Activated naive CD4-positive, alpha-beta T cell treated with anti-CD3 and anti-CD28 coated beads, Interleukin-2, amount 50 U/mL, for 24 hours (primary cell): ENCODE measurements around the gene LRRC74A.

ENCODE experiments used
- H3K27ac Mint-ChIP-seq: one replicate; pipeline ENCODE4 v1.8.0; 2021; ENCODE audit warnings: mild to moderate bottlenecking, mixed read lengths
- H3K27me3 Mint-ChIP-seq: one replicate; pipeline ENCODE4 v1.8.0; 2021; ENCODE audit warnings: mixed read lengths
- H3K36me3 Mint-ChIP-seq: one replicate; pipeline ENCODE4 v1.8.0; 2021; ENCODE audit warnings: mixed read lengths
- H3K4me1 Mint-ChIP-seq: one replicate; pipeline ENCODE4 v1.8.0; 2021; ENCODE audit warnings: mixed read lengths
- H3K4me3 Mint-ChIP-seq: one replicate; pipeline ENCODE4 v1.8.0; 2021; ENCODE audit warnings: mild to moderate bottlenecking, mixed read lengths
- H3K9me3 Mint-ChIP-seq: one replicate; pipeline ENCODE4 v1.8.0; 2021; ENCODE audit warnings: mixed read lengths

The LRRC74A gene

DNA sequence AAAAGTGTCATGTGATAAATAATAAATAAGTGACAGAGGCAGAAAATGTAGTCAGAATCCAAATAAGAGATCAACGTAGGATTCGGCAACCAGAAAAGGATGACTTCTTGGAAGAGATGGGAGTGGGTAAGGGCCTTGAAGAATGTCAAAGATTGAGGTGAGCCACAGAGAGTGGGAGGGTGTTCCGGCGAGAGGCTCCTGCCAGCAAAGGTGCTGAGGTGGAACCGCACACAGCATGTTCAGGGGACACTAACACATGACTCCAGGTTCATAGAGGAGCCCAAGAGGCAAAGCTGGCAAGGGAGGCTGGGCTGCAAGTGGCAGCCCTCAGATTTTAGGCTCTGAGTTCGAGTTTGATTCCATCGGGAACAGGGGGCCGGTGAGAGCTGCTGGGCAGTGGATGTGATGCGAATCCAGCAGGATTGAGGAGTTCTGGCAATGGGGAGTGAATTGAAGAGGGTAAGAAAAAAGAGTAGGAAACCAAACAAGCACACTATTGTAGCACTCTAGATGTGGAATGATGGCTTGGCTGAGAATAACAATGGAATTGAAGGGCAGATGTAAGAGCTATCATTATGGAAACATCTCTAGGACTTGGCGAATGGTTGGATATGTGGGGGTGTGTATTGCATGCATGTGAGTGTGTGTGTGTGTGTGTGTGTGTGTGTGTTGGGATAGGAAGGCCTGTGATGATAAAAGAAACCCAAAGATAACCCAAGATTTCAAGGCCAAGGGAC, 36.5 kb downstream of the LRRC74A start:
- Mint-ChIP-seq H3K36me3 (no peaks in the 10 kb centered on the region), H3K27me3 (no peaks in the 10 kb centered on the region), H3K4me1 (peaks cover 44% of the 10 kb centered on the region), H3K9me3 (no peaks in the 10 kb centered on the region), H3K4me3 (no peak overlapping the region), H3K27ac (no peak overlapping the region)

- Mint-ChIP-seq H3K27me3 (no peaks in the 10 kb centered on the region), H3K9me3 (no peaks in the 10 kb centered on the region), H3K4me3 (no peak overlapping the region), H3K4me1 (peaks cover 53% of the 10 kb centered on the region), H3K27ac (peak overlapping the region; percentile 89), H3K36me3 (no peaks in the 10 kb centered on the region)
These were observed 37.7 kb downstream of the LRRC74A start for GRCh38 chr14:76863724-76864407.

DNA sequence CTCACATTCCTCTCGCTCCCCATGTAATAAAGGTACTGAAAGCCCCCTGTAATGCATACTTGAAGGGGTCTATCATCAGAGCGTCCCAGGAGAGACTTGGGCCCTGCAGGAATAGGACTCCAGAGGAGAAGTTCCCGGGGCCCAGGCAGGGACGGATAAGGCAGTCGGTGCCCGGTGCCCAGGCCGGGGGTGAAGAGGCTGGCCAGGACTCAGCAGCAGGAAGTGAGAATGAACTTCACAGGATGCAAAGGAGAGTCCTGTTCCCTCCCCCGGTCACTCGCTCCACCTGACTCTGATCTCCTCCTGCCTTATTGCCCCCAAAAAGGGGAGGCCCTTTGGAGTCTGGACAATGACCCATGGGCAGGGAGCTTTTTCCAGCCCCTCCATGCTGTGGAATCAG, 40.2 kb downstream of the LRRC74A start:
- no peaks in the 10 kb centered on the region for H3K27me3 Mint-ChIP-seq
- peaks cover 53% of the 10 kb centered on the region for H3K4me1 Mint-ChIP-seq
- H3K9me3 Mint-ChIP-seq = no peaks in the 10 kb centered on the region
- H3K27ac Mint-ChIP-seq = peak overlapping the region; percentile 7
- H3K4me3 Mint-ChIP-seq = no peak overlapping the region
- no peaks in the 10 kb centered on the region for H3K36me3 Mint-ChIP-seq

- H3K4me1 Mint-ChIP-seq = peaks cover 48% of the 10 kb centered on the region
- peak overlapping the region; percentile 66 for H3K4me3 Mint-ChIP-seq
- no peaks in the 10 kb centered on the region for H3K9me3 Mint-ChIP-seq
- H3K27me3 Mint-ChIP-seq = no peaks in the 10 kb centered on the region
- no peaks in the 10 kb centered on the region for H3K36me3 Mint-ChIP-seq
- H3K27ac Mint-ChIP-seq = peak overlapping the region; percentile 91
These were observed 41.6 kb downstream of the LRRC74A start for GRCh38 chr14:76867516-76868453.

DNA sequence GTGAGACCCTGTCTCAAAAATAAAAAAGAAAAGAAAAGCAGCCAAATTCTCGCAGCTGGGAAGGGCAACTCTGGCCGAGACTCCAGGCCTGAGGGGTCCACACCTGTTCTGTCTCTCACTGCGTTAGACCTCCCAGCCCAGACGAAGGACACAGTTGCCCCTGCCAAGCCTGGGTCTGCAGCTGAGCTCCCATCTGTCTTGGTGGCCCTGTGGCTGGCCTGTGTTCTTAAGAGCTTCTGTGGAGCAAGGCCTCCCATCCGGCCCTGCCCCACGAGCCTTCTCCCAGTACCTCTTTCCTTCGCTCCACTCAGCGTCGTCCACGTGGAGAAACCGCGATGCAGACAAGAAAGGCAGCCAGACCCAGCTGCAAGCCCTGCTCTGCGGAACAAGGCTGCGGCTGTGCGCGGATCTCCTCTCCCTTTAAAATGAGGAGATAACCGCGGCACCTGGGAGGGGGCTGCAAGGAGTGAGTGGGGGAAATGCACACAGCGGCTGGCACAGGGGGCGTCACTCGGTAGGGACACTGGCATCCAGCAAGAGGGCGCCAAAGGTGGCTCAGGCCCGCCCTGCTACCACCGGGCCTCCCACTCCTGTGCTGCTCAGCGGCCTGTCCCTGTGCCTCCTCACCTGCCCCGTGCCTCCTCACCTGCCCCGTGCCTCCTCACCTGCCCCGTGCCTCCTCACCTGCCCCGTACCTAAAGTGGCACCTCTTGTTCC, 42.4 kb downstream of the LRRC74A start:
- H3K27ac Mint-ChIP-seq = no peak overlapping the region
- no peak overlapping the region for H3K4me3 Mint-ChIP-seq
- H3K4me1 Mint-ChIP-seq = peaks cover 40% of the 10 kb centered on the region
- H3K9me3 Mint-ChIP-seq = no peaks in the 10 kb centered on the region
- no peaks in the 10 kb centered on the region for H3K36me3 Mint-ChIP-seq
- H3K27me3 Mint-ChIP-seq = peaks cover 1% of the 10 kb centered on the region

DNA sequence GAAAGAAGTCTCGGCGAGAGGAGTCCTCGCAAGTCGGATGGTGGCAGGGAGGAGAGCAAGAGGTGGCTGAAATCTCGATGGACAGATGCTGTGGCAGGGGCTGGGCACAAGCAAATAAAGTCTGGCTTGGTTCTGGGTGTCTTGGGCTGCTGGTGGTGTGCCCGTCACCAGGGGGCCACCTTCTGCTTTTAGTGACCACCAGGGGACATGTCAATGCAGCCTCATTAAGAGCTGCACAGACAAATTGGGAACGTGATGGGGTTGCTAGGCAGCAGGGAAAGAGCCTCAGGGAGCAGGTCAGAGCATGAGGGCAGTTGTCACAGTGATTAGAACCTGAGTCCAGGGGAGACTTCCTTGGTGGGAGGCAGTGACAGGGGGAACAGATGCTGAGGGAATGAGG, 44.0 kb downstream of the LRRC74A start:
- Mint-ChIP-seq H3K27ac (no peak overlapping the region), H3K9me3 (no peaks in the 10 kb centered on the region), H3K27me3 (peaks cover 1% of the 10 kb centered on the region), H3K36me3 (no peaks in the 10 kb centered on the region), H3K4me1 (peaks cover 24% of the 10 kb centered on the region), H3K4me3 (no peak overlapping the region)

DNA sequence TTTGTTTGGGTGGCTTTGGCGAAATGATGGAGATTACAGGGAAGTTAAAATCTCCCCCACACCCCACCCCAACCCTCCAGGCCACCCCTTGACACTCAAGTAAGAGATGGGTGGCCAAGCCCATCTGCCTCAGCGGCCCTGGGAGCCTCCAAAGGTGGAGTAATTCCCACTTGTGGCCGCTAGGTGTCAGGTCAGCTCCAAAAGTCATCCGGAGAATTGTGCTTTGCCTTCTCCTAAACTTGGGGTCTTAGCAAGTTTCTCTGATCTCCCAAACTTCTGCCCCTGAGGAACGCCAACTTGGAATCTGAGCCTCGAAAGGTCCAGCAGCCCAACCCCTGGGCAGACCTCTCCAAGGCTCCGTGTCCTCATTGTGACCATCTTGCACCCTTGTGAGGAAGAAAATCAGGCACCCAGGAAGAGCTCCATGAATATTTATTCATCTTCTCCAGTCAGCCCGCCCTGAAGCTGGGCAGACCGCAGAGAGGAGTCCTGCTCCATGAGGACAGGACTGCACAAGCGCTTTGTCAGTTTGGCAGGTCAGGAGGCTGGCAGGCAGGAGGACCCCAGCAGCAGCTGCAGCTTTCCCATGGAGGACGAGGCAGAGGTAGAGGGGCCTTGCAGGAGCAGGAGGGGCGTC, 46.7 kb downstream of the LRRC74A start:
- H3K9me3 Mint-ChIP-seq = no peaks in the 10 kb centered on the region
- H3K27ac Mint-ChIP-seq = no peak overlapping the region
- H3K27me3 Mint-ChIP-seq = peaks cover 1% of the 10 kb centered on the region
- no peaks in the 10 kb centered on the region for H3K36me3 Mint-ChIP-seq
- no peak overlapping the region for H3K4me3 Mint-ChIP-seq
- H3K4me1 Mint-ChIP-seq = peaks cover 7% of the 10 kb centered on the region

GRCh38 chr14:76874734-76875133, 48.5 kb downstream of the LRRC74A start:
- H3K36me3 Mint-ChIP-seq = no peaks in the 10 kb centered on the region
- H3K27ac Mint-ChIP-seq = no peak overlapping the region
- no peaks in the 10 kb centered on the region for H3K9me3 Mint-ChIP-seq
- H3K27me3 Mint-ChIP-seq = peaks cover 1% of the 10 kb centered on the region
- no peaks in the 10 kb centered on the region for H3K4me1 Mint-ChIP-seq
- no peak overlapping the region for H3K4me3 Mint-ChIP-seq

- Mint-ChIP-seq H3K27me3 (peaks cover 1% of the 10 kb centered on the region), H3K4me1 (no peaks in the 10 kb centered on the region), H3K9me3 (no peaks in the 10 kb centered on the region), H3K4me3 (no peak overlapping the region), H3K27ac (no peak overlapping the region), H3K36me3 (no peaks in the 10 kb centered on the region)
These were observed 49.9 kb downstream of the LRRC74A start for GRCh38 chr14:76876076-76876475.

GRCh38 chr14:76877871-76878270, 51.7 kb downstream of the LRRC74A start:
- Mint-ChIP-seq H3K27ac (no peak overlapping the region), H3K4me1 (peaks cover under 1% of the 10 kb centered on the region), H3K4me3 (no peak overlapping the region), H3K9me3 (no peaks in the 10 kb centered on the region), H3K36me3 (no peaks in the 10 kb centered on the region), H3K27me3 (peaks cover 1% of the 10 kb centered on the region)

DNA sequence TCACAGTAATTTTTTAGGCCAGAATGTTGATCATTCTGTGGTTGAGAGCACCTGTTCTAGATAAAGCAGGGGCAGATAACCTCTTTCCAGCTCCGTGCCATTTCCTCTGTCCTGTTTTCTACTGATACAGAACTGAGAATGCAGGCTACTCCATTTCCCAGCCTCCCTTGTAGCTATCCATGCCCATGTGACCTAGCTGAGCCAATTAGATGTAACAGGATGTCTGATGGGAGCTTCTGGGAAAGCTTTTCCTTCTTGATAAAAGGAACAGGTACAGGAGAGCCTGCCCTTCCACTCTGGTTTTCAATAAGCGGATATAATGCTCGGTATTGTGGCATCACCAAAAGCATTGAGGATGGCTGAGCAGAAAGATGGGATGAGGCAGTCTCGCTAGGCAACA, 54.2 kb downstream of the LRRC74A start:
- Mint-ChIP-seq H3K27ac (no peak overlapping the region), H3K4me1 (peaks cover 12% of the 10 kb centered on the region), H3K36me3 (no peaks in the 10 kb centered on the region)

GRCh38 chr14:76881348-76881747, 55.1 kb downstream of the LRRC74A start:
- H3K36me3 Mint-ChIP-seq = no peaks in the 10 kb centered on the region

More for the DNA sequence above, 54.2 kb downstream of the LRRC74A start:
- H3K4me3 Mint-ChIP-seq = no peak overlapping the region
- no peaks in the 10 kb centered on the region for H3K27me3 Mint-ChIP-seq
- H3K9me3 Mint-ChIP-seq = no peaks in the 10 kb centered on the region

GRCh38 chr14:76882651-76883050, 56.4 kb downstream of the LRRC74A start:
- Mint-ChIP-seq H3K9me3 (no peaks in the 10 kb centered on the region), H3K27ac (no peak overlapping the region), H3K4me3 (no peak overlapping the region), H3K4me1 (peaks cover 12% of the 10 kb centered on the region), H3K36me3 (no peaks in the 10 kb centered on the region), H3K27me3 (no peaks in the 10 kb centered on the region)

More at GRCh38 chr14:76881348-76881747, 55.1 kb downstream of the LRRC74A start:
- Mint-ChIP-seq H3K4me3 (no peak overlapping the region), H3K27me3 (no peaks in the 10 kb centered on the region), H3K27ac (no peak overlapping the region), H3K4me1 (peaks cover 12% of the 10 kb centered on the region), H3K9me3 (no peaks in the 10 kb centered on the region)

GRCh38 chr14:76883447-76883846, 57.2 kb downstream of the LRRC74A start:
- H3K4me3 Mint-ChIP-seq = no peak overlapping the region
- H3K36me3 Mint-ChIP-seq = no peaks in the 10 kb centered on the region
- H3K27me3 Mint-ChIP-seq = no peaks in the 10 kb centered on the region
- H3K9me3 Mint-ChIP-seq = no peaks in the 10 kb centered on the region
- no peak overlapping the region for H3K27ac Mint-ChIP-seq
- peaks cover 12% of the 10 kb centered on the region for H3K4me1 Mint-ChIP-seq

DNA sequence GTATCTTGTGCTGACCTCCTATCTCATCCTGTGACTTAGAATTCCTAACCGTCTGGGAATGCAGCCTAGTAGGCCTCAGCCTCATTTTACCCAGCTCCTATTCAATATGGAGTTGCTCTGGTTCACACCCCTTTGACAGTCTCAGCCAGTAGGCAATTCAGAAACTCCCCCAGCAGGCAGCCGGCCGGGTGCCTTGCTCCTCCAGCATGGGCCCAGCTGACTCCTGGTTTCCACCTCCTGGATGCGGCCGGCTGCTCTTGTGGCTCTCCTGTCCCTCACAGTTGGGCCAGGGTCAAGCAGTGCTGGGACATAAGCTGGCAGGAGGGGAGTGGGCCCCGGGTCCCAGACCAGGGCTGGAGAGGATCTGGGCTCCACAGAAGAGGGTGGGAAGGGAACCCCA, 58.2 kb downstream of the LRRC74A start:
- H3K27me3 Mint-ChIP-seq = no peaks in the 10 kb centered on the region
- H3K4me3 Mint-ChIP-seq = no peak overlapping the region
- H3K9me3 Mint-ChIP-seq = no peaks in the 10 kb centered on the region
- no peak overlapping the region for H3K27ac Mint-ChIP-seq
- H3K36me3 Mint-ChIP-seq = no peaks in the 10 kb centered on the region
- H3K4me1 Mint-ChIP-seq = peaks cover 12% of the 10 kb centered on the region
